ENCODE results near the gene ONECUT3.

DNA sequence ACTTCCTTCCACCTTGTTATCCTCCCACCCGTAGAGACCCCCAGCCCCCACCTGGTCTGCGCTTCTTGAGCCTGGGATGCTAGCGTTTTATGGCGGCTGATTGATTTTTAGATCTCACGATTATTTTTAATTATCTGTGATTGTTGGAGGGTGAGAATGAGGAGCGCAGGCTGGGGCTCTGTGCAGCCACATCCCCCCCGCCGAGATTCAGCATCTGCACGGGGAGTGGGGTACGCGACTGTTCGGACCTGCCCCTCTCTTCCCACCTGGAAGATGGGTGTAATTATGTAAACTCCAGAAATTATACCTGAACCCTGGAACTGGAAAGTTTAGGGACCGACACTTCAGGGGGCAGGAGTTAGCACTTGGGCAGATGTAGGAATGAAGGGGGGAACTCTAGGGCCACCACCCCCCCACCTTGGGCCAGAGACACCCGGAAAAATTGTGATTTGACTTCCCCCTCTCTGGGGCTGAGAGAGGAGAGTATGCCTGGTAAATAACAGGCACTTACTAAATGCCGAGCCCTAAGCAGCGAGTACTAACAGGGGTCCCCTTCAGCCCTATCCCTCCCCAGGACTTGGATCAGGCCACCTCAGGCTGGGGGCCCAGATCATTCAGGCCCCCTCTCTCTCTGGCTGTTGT lies 1.8 kb upstream of the ONECUT3 start:
- TF ChIP-seq, protein P1, sequence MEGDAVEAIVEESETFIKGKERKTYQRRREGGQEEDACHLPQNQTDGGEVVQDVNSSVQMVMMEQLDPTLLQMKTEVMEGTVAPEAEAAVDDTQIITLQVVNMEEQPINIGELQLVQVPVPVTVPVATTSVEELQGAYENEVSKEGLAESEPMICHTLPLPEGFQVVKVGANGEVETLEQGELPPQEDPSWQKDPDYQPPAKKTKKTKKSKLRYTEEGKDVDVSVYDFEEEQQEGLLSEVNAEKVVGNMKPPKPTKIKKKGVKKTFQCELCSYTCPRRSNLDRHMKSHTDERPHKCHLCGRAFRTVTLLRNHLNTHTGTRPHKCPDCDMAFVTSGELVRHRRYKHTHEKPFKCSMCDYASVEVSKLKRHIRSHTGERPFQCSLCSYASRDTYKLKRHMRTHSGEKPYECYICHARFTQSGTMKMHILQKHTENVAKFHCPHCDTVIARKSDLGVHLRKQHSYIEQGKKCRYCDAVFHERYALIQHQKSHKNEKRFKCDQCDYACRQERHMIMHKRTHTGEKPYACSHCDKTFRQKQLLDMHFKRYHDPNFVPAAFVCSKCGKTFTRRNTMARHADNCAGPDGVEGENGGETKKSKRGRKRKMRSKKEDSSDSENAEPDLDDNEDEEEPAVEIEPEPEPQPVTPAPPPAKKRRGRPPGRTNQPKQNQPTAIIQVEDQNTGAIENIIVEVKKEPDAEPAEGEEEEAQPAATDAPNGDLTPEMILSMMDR (conservative IDR thresholded peaks at IDR 0.05; ENCODE audit: low read length) = no peak
- TF ChIP-seq EZH2phosphoT487 (IDR thresholded peaks at IDR 0.05; ENCODE audit: borderline replicate concordance) = no peak

All from Loucy (cell line).